OCI-LY1 (cell line): Measurements from ENCODE around the gene ENPP7.

Experiments
- CTCF ChIP-seq: fragments of 200-600 bp; sonication (generic), shearing (Covaris generic); IDR thresholded peaks from 2 replicates; pipeline ENCODE4 v1.5.1; 2017; ENCODE audit warnings: mild to moderate bottlenecking, antibody characterized with exemption, low read length, moderate library complexity, mixed read lengths
- EZH2 ChIP-seq: fragments of 200-600 bp; sonication (generic), shearing (Covaris generic); IDR thresholded peaks from 2 replicates; pipeline ENCODE4 v1.8.0; 2017; ENCODE audit warnings: borderline replicate concordance, mixed run types, mild to moderate bottlenecking, antibody characterized with exemption, low read length, moderate library complexity, mixed read lengths

- TF ChIP-seq CTCF, result no peak
- no peak for TF ChIP-seq EZH2
Measured at GRCh38 chr17:79752175-79752574, 21.4 kb downstream of the ENPP7 start.
